ENCODE data around the gene ERICH4. TPM values are rescaled to one million over a fixed set of nuclear protein-coding genes. Genes with fewer than 3 reads are reported as not detected.

The ERICH4 gene
- total and polyA plus RNA-seq, 2 of the 4 experiments (the other 2 are of a cell fraction): not detected

GRCh38 chr19:41456342-41456918 lies 13.5 kb downstream of the ERICH4 start:
- no peak overlapping the region for H2AK9ac ChIP-seq (replicated peaks; ENCODE audit: low read depth, low read length, poor library complexity)
- BruUV-seq (replicated peaks): no TSS peak
- ATAC-seq (ENCODE audit: low read depth) (peak; percentile 54; the same call in 1 of the 2 replicates), DNase-seq (peak; percentile 56)
- no peaks in the 10 kb centered on the region for H3K9me3 ChIP-seq (ENCODE audit: control insufficient read depth, insufficient read depth, low read length)
- no peak overlapping the region for H3K14ac ChIP-seq (replicated peaks; ENCODE audit: low read depth, low read length)
- H3K4me1 ChIP-seq (ENCODE audit: control insufficient read depth, insufficient read depth, low read length): no peaks in the 10 kb centered on the region
- no peak overlapping the region for H3K27ac ChIP-seq (ENCODE audit: insufficient read depth, low read length)
- no peaks in the 10 kb centered on the region for H3K9me1 ChIP-seq (ENCODE audit: insufficient read depth, low read length)
- intact Hi-C loops (cut with micrococcal nuclease): no loop called here
- in situ Hi-C loops (cut with MboI; ENCODE audit: low sequenced_read_pairs): no loop called here
- no peaks in the 10 kb centered on the region for H3K36me3 ChIP-seq (ENCODE audit: control insufficient read depth, insufficient read depth, low read length)
- no CpG with 5 or more reads among the region's 7 CpGs for WGBS, 2 experiments (ENCODE audit: extremely low coverage in 2 of 2, insufficient read length in 1 of 2)
- peak overlapping the region; percentile 2; the same call in 1 of the 2 replicates for H3K4me2 ChIP-seq (ENCODE audit: low read depth, low read length)
- peak overlapping the region; percentile 39; the same call in 1 of the 2 replicates for H2BK120ac ChIP-seq (ENCODE audit: low read depth, low read length)
- CTCF ChIA-PET: interaction anchor here (1.8 kb wide), 1 partner anchor 116 kb away, joined by 4 read pairs; no protein-coding TSS in a partner anchor
- H4K91ac ChIP-seq (ENCODE audit: insufficient read depth, low read depth, low read length): no peak overlapping the region
- no peak overlapping the region for H3K23ac ChIP-seq (ENCODE audit: low read depth, low read length)
- H4K8ac ChIP-seq (ENCODE audit: low read depth in 2 of 2, low read length in 2 of 2): no peak overlapping the region; a peak in 1 of 4 replicates
- peak overlapping the region; percentile 63 for H2AFZ ChIP-seq (replicated peaks; ENCODE audit: low read length, poor library complexity)
- H2BK20ac ChIP-seq (ENCODE audit: low read depth, low read length): no peak overlapping the region
- no peak overlapping the region for H3K56ac ChIP-seq (ENCODE audit: extremely low read depth, insufficient read depth, low read length)
- TF ChIP-seq MAFK (IDR thresholded peaks at IDR 0.05; ENCODE audit: low read depth, low read length): no peak
- no peaks in the 10 kb centered on the region for H3K79me1 ChIP-seq (ENCODE audit: low read depth in 1 of 2, low read length in 2 of 2)
- no peak overlapping the region for H4K5ac ChIP-seq (ENCODE audit: low read depth, low read length)
- no peak overlapping the region for H2BK5ac ChIP-seq (ENCODE audit: low read depth, low read length, poor library complexity, severe bottlenecking)
- H3K18ac ChIP-seq (ENCODE audit: low read depth, low read length): no peak overlapping the region
- H4K20me1 ChIP-seq (ENCODE audit: insufficient read depth, low read length): no peaks in the 10 kb centered on the region
- H3K9ac ChIP-seq (ENCODE audit: low read depth, low read length): no peak overlapping the region
- POLR2A ChIA-PET (ENCODE audit: unreplicated experiment): no interaction called here
- dilution Hi-C loops (cut with HindIII; ENCODE audit: low sequenced_read_pairs, unreplicated experiment): no loop called here
- no peaks in the 10 kb centered on the region; the same call in 1 of the 2 replicates for H3K27me3 ChIP-seq (ENCODE audit: control insufficient read depth, insufficient read depth, low read length)
- H2BK15ac ChIP-seq (ENCODE audit: low read depth, low read length): no peak overlapping the region
- no peak overlapping the region for H2AK5ac ChIP-seq (ENCODE audit: low read depth, low read length)
- no peak overlapping the region for H3K4me3 ChIP-seq (ENCODE audit: insufficient read depth, low read depth, low read length)
- H3K4ac ChIP-seq (ENCODE audit: low read depth, low read length): peak overlapping the region; percentile 40; the same call in 1 of the 2 replicates
